Transverse colon (tissue), 3 donors: ENCODE data around the gene ANKRD35.

Experiments
- CTCF ChIP-seq, 5 experiments: fragments of 200-600 bp in 3 of 5; fragments of 450-650 bp in 2 of 5; sonication (generic) in 3 of 5; IDR thresholded peaks; 1 replicate in 2 of 5; 2 replicates in 3 of 5; pipeline ENCODE4 v1.5.1; 2016 to 2017; ENCODE audit warnings: antibody characterized with exemption in 5 of 5, inconsistent platforms in 3 of 5, mild to moderate bottlenecking in 2 of 5, moderate library complexity in 1 of 5
- POLR2A ChIP-seq: fragments of 450-650 bp; IDR thresholded peaks from one replicate; pipeline ENCODE4 v1.6.1; 2016; ENCODE audit warnings: antibody characterized with exemption, mild to moderate bottlenecking, moderate library complexity

DNA sequence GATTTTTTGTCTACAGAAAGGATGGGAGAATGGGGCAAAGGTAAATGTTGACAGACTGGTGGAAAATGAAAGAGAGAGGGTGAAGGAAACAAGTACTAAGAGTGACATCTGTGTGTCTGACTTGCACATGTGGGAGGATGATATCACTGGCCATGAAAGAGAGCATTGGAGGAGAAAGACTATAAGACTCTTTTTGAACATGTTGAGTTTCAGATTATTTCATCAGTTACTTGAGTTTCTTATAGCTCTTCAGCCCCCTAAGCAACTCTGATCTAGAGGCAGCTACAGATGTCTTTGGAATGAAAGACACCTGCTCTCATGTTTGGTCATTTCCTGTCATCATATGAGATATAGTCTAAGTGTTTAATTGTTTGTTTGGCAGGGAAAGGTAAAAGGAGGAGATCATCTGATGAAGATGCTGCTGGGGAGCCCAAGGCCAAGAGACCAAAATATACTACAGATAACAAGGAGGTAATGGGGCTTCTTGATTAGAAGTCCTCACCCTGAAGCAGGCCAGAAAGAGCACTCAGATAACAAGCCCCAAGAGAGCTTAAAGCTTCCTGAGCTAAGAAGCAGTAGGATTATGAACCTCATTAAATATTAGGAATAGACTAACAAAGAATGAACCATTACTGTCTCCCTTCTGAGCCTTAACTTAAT, 57.2 kb downstream of the ANKRD35 start:
- TF ChIP-seq CTCF (IDR thresholded peaks at IDR 0.05), result no peak
- TF ChIP-seq POLR2A, result no peak
